ENCODE results near the gene ADCK2. TPM values are rescaled to one million over a fixed set of nuclear protein-coding genes. Genes with fewer than 3 reads are reported as not detected.

The ADCK2 gene
- total and polyA plus RNA-seq, 9 of the 15 experiments (the other 6 are each of a cell fraction or from before 2014, with no cell fraction given) = 0.08 to 14.3 (median 9.7) TPM

DNA sequence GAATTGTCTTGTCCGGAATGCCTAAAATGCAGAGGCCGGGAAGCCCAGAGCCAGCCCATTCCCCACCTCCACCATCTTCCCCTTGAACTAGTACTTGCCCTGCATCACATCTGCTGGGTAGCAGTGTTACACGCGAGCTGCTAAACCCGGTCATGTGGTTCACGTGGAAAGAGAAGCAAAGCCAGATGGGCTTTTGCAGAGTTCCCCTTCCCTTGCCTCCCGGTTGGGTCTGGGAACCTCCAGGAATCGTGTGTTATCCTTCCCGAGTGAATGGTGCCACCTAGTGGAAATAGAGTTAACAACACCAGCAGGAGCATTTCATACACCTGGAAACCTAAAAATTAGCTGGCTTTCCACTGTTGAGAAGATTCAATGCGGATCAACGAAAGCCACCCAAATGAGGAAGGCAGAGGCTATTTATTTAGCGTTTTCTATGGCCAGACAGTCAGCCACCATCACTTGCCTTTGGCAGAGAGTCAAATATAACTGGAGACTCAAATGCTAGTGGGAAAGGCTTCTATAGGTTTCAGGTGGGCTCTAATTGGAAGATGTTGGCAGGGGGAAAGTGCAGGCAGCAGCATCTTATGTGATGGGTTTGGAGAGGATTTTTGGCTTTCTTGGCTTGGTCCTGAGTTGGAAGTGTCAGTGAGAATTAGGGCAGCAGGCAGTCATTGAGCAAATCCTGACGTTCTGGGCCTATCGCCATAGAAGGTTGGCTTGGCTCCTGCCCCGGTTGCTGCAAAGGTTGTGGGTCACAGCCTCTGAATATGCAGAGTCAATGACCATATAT is 19.2 kb upstream of the ADCK2 start (continued):
- TF ChIP-seq KDM5B (IDR thresholded peaks at IDR 0.05; ENCODE audit: insufficient replicate concordance, low read depth, low read length) = no peak
- TF ChIP-seq ZNF23 (CRISPR knock-in tag; IDR thresholded peaks at IDR 0.05) = no peak
- no peak for TF ChIP-seq ZNF253 (CRISPR knock-in tag; conservative IDR thresholded peaks at IDR 0.05)
- peak; percentile 58; the same call in 1 of the 2 replicates for TF ChIP-seq CTBP1 (IDR thresholded peaks at IDR 0.05; ENCODE audit: borderline replicate concordance)
- TF ChIP-seq TCF7L2 (IDR thresholded peaks at IDR 0.05; ENCODE audit: low read depth, low read length) = no peak
- no peak for TF ChIP-seq BRD4 (IDR thresholded peaks at IDR 0.05)
- TF ChIP-seq TAF9B (IDR thresholded peaks at IDR 0.05; ENCODE audit: partially characterized antibody) = no peak
- no peak for TF ChIP-seq ZSCAN32 (CRISPR knock-in tag; IDR thresholded peaks at IDR 0.05)
- no peak for TF ChIP-seq ZNF699 (CRISPR knock-in tag; IDR thresholded peaks at IDR 0.05; ENCODE audit: insufficient replicate concordance)
- no peak for TF ChIP-seq MNT (conservative IDR thresholded peaks at IDR 0.05)
- TF ChIP-seq, protein P1, sequence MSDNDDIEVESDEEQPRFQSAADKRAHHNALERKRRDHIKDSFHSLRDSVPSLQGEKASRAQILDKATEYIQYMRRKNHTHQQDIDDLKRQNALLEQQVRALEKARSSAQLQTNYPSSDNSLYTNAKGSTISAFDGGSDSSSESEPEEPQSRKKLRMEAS (CRISPR knock-in tag; IDR thresholded peaks at IDR 0.05) = no peak
- no peak for TF ChIP-seq ZNF134 (CRISPR knock-in tag; conservative IDR thresholded peaks at IDR 0.05)
- no peak for TF ChIP-seq PREB (CRISPR knock-in tag; IDR thresholded peaks at IDR 0.05)
- 0 out of 2 replicates have a peak, but pooled peaks have one; percentile 22 for TF ChIP-seq NR2C1 (IDR thresholded peaks at IDR 0.05)
- no peak for TF ChIP-seq NR2C1 (tag; IDR thresholded peaks at IDR 0.05)
- no peak for TF ChIP-seq HMGXB4 (CRISPR knock-in tag; IDR thresholded peaks at IDR 0.05)
- TF ChIP-seq ZNF121 (CRISPR knock-in tag; conservative IDR thresholded peaks at IDR 0.05) = no peak
- TF ChIP-seq RBM34 (IDR thresholded peaks at IDR 0.05; ENCODE audit: borderline replicate concordance, insufficient read depth, low read length) = no peak
- TF ChIP-seq, protein P2, sequence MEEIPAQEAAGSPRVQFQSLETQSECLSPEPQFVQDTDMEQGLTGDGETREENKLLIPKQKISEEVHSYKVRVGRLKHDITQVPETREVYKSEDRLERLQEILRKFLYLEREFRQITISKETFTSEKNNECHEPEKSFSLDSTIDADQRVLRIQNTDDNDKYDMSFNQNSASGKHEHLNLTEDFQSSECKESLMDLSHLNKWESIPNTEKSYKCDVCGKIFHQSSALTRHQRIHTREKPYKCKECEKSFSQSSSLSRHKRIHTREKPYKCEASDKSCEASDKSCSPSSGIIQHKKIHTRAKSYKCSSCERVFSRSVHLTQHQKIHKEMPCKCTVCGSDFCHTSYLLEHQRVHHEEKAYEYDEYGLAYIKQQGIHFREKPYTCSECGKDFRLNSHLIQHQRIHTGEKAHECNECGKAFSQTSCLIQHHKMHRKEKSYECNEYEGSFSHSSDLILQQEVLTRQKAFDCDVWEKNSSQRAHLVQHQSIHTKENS (CRISPR knock-in tag; IDR thresholded peaks at IDR 0.05) = no peak
- TF ChIP-seq ZBTB17 (CRISPR knock-in tag; IDR thresholded peaks at IDR 0.05) = 0 out of 2 replicates have a peak, but pooled peaks have one; percentile 7
- TF ChIP-seq ZNF217 (CRISPR knock-in tag; IDR thresholded peaks at IDR 0.05) = no peak
- no peak for TF ChIP-seq SAFB (IDR thresholded peaks at IDR 0.05; ENCODE audit: borderline replicate concordance, low read depth, low read length)
- TF ChIP-seq ZSCAN29 (IDR thresholded peaks at IDR 0.05) = no peak
